Measurements from ENCODE around the gene PDE4B. TPM values are rescaled to one million over a fixed set of nuclear protein-coding genes. Genes with fewer than 3 reads are reported as not detected.

The PDE4B gene
- total RNA-seq, 1 donor from 2014 or later: 7.6 TPM

DNA sequence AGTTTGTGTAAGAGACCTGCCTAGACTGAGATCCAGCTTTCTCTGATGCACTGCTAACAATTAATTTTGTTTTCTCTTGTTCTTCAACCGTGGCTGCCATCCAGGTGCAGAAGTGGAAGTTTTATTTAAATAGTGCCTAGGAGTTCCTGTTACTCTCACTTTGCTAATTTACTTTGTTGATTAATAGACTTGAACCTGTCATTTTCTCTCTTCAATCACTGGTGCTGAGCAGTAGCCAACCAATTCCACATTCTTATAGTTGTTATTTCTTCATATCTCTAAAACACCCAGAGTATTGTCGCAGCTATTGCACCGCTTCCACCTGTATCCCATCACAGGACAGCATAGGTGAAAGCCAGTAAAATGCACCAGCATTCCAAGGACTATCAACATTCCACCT lies 157.2 kb downstream of the PDE4B start:
- no peak for FAIRE-seq
- H3K4me1 Mint-ChIP-seq (ENCODE audit: low read depth, unreplicated experiment): no peaks in the 10 kb centered on the region
- H3K9me3 ChIP-seq (ENCODE audit: insufficient read depth, low read depth, low read length): no peaks in the 10 kb centered on the region
- H3K4me3 Mint-ChIP-seq (ENCODE audit: unreplicated experiment): no peak overlapping the region
- no peaks in the 10 kb centered on the region for H3K79me2 ChIP-seq (ENCODE audit: insufficient read depth, low read length)
- H4K20me1 ChIP-seq (ENCODE audit: insufficient read depth, low read length): no peaks in the 10 kb centered on the region
- no peak overlapping the region for H3K27ac Mint-ChIP-seq (ENCODE audit: unreplicated experiment)
- no peak overlapping the region for H3K9ac ChIP-seq (ENCODE audit: low read length)
- no peak overlapping the region for H3K4me2 ChIP-seq (ENCODE audit: low read length)
- H3K27ac ChIP-seq (ENCODE audit: low read depth, low read length): no peak overlapping the region
- H2AFZ ChIP-seq (ENCODE audit: low read depth, low read length): no peak overlapping the region
- H3K4me3 ChIP-seq (ENCODE audit: insufficient read depth, low read depth, low read length): no peak overlapping the region
- H3K4me1 ChIP-seq (ENCODE audit: insufficient read depth, low read length): peaks cover 5% of the 10 kb centered on the region
- peaks cover 5% of the 10 kb centered on the region for H3K27me3 Mint-ChIP-seq (ENCODE audit: low read depth, unreplicated experiment)
- no peaks in the 10 kb centered on the region for H3K36me3 Mint-ChIP-seq (ENCODE audit: low read depth, unreplicated experiment)
- no peak for TF ChIP-seq EZH2 (IDR thresholded peaks at IDR 0.05; ENCODE audit: insufficient read depth, low read length)
- H3K9me3 Mint-ChIP-seq (ENCODE audit: unreplicated experiment): no peaks in the 10 kb centered on the region
- DNase-seq (ENCODE audit: low read depth): no peak
- no peaks in the 10 kb centered on the region for H3K36me3 ChIP-seq (ENCODE audit: insufficient read depth, low read length)
- no peaks in the 10 kb centered on the region for H3K27me3 ChIP-seq (ENCODE audit: insufficient read depth, low read length)

DNA sequence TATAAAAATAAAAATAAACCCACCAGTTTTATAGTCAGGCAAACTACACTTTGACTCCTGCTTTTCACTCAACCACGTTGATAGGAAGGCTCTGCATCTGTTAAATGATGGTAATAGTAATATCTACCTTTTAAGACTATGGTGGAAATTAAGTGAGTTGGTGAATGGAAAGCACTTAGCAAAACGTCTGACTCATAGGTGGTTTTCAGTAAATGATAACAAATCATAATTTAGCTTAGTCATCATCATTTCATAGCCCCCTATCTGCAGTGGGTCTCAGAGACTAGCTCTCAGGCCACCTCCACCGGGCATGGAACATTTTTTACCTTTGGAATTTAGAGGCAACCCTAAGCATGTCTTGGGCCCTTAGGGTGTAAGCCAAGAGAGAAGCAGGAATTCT lies 160.0 kb downstream of the PDE4B start:
- Histone ChIP-seq H3K4me2 (ENCODE audit: low read length) (peak overlapping the region; percentile 19), H3K27ac (ENCODE audit: low read depth, low read length) (peak overlapping the region; percentile 8), H3K9ac (ENCODE audit: low read length) (no peak overlapping the region), H3K27me3 (ENCODE audit: insufficient read depth, low read length) (no peaks in the 10 kb centered on the region), H3K9me3 (ENCODE audit: insufficient read depth, low read depth, low read length) (no peaks in the 10 kb centered on the region), H3K4me1 (ENCODE audit: insufficient read depth, low read length) (peaks cover 5% of the 10 kb centered on the region), H3K4me3 (ENCODE audit: insufficient read depth, low read depth, low read length) (no peak overlapping the region), H3K79me2 (ENCODE audit: insufficient read depth, low read length) (no peaks in the 10 kb centered on the region), H4K20me1 (ENCODE audit: insufficient read depth, low read length) (no peaks in the 10 kb centered on the region), H3K36me3 (ENCODE audit: insufficient read depth, low read length) (no peaks in the 10 kb centered on the region), H2AFZ (ENCODE audit: low read depth, low read length) (no peak overlapping the region)
- no peak overlapping the region for H3K4me3 Mint-ChIP-seq (ENCODE audit: unreplicated experiment)
- no peak for TF ChIP-seq EZH2 (IDR thresholded peaks at IDR 0.05; ENCODE audit: insufficient read depth, low read length)
- TF ChIP-seq, protein P1, sequence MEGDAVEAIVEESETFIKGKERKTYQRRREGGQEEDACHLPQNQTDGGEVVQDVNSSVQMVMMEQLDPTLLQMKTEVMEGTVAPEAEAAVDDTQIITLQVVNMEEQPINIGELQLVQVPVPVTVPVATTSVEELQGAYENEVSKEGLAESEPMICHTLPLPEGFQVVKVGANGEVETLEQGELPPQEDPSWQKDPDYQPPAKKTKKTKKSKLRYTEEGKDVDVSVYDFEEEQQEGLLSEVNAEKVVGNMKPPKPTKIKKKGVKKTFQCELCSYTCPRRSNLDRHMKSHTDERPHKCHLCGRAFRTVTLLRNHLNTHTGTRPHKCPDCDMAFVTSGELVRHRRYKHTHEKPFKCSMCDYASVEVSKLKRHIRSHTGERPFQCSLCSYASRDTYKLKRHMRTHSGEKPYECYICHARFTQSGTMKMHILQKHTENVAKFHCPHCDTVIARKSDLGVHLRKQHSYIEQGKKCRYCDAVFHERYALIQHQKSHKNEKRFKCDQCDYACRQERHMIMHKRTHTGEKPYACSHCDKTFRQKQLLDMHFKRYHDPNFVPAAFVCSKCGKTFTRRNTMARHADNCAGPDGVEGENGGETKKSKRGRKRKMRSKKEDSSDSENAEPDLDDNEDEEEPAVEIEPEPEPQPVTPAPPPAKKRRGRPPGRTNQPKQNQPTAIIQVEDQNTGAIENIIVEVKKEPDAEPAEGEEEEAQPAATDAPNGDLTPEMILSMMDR (IDR thresholded peaks at IDR 0.05; ENCODE audit: insufficient read depth, low read depth, low read length): no peak
- H3K27ac Mint-ChIP-seq (ENCODE audit: unreplicated experiment): no peak overlapping the region
- peak; percentile 54 for DNase-seq (ENCODE audit: low read depth)
- H3K27me3 Mint-ChIP-seq (ENCODE audit: low read depth, unreplicated experiment): peaks cover 5% of the 10 kb centered on the region
- FAIRE-seq: no peak
- no peaks in the 10 kb centered on the region for H3K4me1 Mint-ChIP-seq (ENCODE audit: low read depth, unreplicated experiment)
- no peaks in the 10 kb centered on the region for H3K9me3 Mint-ChIP-seq (ENCODE audit: unreplicated experiment)
- no peaks in the 10 kb centered on the region for H3K36me3 Mint-ChIP-seq (ENCODE audit: low read depth, unreplicated experiment)

DNA sequence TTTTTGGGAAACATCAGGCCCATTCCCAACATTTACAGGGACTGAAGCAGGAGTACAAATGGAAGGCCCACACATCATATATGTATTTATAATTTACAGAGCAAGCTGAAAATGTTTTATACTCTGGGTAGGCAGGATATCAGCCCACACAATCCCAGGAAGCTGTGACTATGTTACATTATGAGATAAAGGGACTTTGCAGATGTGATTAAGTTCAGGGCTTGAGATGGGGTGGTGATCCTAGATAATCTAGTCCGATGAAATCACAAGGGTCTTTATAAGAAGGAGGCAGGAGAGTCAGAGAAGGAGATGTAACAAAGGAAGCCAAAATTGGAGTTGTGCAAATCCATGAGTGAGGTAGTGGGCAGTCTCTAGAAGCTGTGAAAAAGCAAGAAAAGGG lies 160.5 kb downstream of the PDE4B start:
- Mint-ChIP-seq H3K4me3 (ENCODE audit: unreplicated experiment) (no peak overlapping the region), H3K36me3 (ENCODE audit: low read depth, unreplicated experiment) (no peaks in the 10 kb centered on the region), H3K4me1 (ENCODE audit: low read depth, unreplicated experiment) (no peaks in the 10 kb centered on the region), H3K27ac (ENCODE audit: unreplicated experiment) (no peak overlapping the region), H3K9me3 (ENCODE audit: unreplicated experiment) (no peaks in the 10 kb centered on the region), H3K27me3 (ENCODE audit: low read depth, unreplicated experiment) (peaks cover 5% of the 10 kb centered on the region)
- no peaks in the 10 kb centered on the region for H3K9me3 ChIP-seq (ENCODE audit: insufficient read depth, low read depth, low read length)
- H3K79me2 ChIP-seq (ENCODE audit: insufficient read depth, low read length): no peaks in the 10 kb centered on the region
- no peak overlapping the region for H3K9ac ChIP-seq (ENCODE audit: low read length)
- FAIRE-seq (no peak), DNase-seq (ENCODE audit: low read depth) (no peak)
- H3K4me1 ChIP-seq (ENCODE audit: insufficient read depth, low read length): peaks cover 5% of the 10 kb centered on the region
- H3K36me3 ChIP-seq (ENCODE audit: insufficient read depth, low read length): no peaks in the 10 kb centered on the region
- H2AFZ ChIP-seq (ENCODE audit: low read depth, low read length): no peak overlapping the region
- H4K20me1 ChIP-seq (ENCODE audit: insufficient read depth, low read length): no peaks in the 10 kb centered on the region
- no peak overlapping the region for H3K4me3 ChIP-seq (ENCODE audit: insufficient read depth, low read depth, low read length)
- peak overlapping the region; percentile 8 for H3K27ac ChIP-seq (ENCODE audit: low read depth, low read length)
- no peak for TF ChIP-seq EZH2 (IDR thresholded peaks at IDR 0.05; ENCODE audit: insufficient read depth, low read length)
- TF ChIP-seq, protein P1 (IDR thresholded peaks at IDR 0.05; ENCODE audit: insufficient read depth, low read depth, low read length): no peak
- no peaks in the 10 kb centered on the region for H3K27me3 ChIP-seq (ENCODE audit: insufficient read depth, low read length)
- peak overlapping the region; percentile 19 for H3K4me2 ChIP-seq (ENCODE audit: low read length)
